Jurkat, Clone E6-1 (cell line): ENCODE results near the gene PEBP1. TPM values are rescaled to one million over a fixed set of nuclear protein-coding genes. Genes with fewer than 3 reads are reported as not detected.
A peak's percentile ranks its signal among the peaks of the same experiment; 100 is the strongest.

Experiments used
- DNase-seq: peaks from one replicate; pipeline ENCODE4 v3.0.0-alpha.2; 2011; ENCODE audit warnings: low read depth, low spot score
- H3K4me3 ChIP-seq: 2 replicates; pipeline ENCODE4 v1.5.1; 2011; ENCODE audit warnings: mild to moderate bottlenecking, low read length, control low read depth, moderate library complexity
- polyA plus RNA-seq: library from polyadenylated mRNA; unstranded; fragments of >200 nt; gene quantifications from one replicate; pipeline ENCODE4 v1.2.1, GENCODE V29; 2012; ENCODE audit warnings: missing spikeins; ENCODE audit not compliant: insufficient read length, insufficient read depth

The PEBP1 gene
- polyA plus RNA-seq = 194 TPM

DNA sequence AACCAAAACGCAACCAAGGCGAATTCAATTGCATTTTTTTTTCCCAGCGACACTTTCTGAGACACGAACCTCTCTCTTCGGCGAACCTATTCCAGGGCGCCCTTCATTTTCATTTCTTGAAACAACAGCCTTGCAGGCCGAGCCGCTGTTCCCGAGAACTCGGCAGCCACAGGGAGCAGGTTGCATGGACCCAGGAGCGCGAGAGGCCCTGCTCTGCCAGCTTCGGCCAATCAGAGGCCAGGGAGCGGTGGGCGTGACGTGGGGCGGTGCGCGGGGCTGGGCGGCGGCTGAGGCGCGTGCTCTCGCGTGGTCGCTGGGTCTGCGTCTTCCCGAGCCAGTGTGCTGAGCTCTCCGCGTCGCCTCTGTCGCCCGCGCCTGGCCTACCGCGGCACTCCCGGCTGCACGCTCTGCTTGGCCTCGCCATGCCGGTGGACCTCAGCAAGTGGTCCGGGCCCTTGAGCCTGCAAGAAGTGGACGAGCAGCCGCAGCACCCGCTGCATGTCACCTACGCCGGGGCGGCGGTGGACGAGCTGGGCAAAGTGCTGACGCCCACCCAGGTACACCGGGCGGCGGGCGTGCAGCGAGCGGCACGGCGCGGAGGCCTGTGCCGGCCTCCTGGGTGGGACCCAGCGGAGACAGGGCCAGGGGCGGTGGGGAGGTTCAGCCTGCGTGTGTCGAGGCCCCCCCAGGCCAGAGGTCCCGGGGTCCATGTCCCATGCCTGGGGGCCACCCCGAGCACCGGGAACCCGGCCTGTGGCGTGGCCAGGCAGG is at the start of gene PEBP1:
Gene PEBP1, plus strand, starts transcription at position 337 of the 771 bp plus-strand sequence. Its CDS starts 86 bp downstream, at position 423.
- H3K4me3 ChIP-seq = peak within 1 kb of the TSS; percentile 77
- peak; percentile 83 for DNase-seq

DNA sequence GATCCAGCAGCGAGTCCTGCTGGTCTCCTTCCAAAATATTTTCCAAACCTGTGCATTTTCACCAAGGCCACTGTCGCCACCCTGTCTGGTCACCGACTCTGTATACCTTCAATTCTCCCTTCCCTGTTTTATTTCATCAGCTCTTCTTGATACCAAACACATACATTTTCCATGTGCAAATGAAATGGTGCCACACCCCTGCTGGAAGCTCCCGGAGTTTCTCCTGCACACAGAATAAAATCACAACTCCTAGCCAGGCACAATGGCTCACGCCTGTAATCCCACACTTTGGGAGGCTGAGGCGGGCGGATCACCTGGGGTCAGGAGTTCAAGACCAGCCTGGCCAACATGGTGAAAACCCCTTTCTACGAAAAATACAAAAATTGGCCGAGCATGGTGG is 46.1 kb upstream of the PEBP1 start:
- DNase-seq = no peak
- H3K4me3 ChIP-seq = no peak overlapping the region

DNA sequence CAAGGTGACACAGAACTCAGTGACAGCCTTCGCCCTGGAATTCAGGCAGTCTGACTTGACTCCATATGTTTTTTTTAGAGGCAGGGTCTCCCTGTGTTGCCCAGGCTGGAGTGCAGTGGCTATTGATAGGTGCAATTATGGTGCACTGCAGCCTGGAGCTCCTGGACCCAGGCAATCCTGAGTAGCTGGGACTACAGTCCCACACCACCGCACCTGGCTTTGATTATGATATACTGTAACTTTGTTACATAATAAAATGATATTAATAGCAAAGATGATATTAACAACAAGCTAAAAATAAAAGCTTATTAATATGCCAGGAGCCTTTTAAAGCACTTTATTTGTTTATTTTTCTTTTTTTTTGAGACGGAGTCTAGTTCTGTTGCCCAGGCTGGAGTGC is 41.9 kb upstream of the PEBP1 start:
- no peak for DNase-seq
- H3K4me3 ChIP-seq = no peak overlapping the region

DNA sequence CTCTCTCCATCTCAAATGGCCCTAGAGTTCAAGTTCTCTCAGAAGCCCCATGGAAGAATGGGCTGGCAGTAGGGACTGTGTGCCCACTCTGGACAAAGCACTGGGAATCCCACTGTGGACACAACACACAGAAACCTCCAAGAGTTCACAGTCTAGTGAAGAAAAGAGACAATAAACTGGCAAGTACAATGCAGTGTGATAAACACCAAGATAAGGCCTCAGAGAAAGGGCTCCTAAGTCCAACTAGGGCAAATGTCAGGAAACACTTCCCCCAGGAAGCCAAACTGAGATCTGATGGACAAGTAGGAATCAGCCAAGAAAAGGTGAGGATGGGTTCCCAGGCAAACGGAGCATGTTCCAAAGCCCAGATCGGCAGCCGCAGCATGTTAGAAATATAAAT is 37.5 kb upstream of the PEBP1 start:
- DNase-seq = no peak
- H3K4me3 ChIP-seq = no peak overlapping the region

DNA sequence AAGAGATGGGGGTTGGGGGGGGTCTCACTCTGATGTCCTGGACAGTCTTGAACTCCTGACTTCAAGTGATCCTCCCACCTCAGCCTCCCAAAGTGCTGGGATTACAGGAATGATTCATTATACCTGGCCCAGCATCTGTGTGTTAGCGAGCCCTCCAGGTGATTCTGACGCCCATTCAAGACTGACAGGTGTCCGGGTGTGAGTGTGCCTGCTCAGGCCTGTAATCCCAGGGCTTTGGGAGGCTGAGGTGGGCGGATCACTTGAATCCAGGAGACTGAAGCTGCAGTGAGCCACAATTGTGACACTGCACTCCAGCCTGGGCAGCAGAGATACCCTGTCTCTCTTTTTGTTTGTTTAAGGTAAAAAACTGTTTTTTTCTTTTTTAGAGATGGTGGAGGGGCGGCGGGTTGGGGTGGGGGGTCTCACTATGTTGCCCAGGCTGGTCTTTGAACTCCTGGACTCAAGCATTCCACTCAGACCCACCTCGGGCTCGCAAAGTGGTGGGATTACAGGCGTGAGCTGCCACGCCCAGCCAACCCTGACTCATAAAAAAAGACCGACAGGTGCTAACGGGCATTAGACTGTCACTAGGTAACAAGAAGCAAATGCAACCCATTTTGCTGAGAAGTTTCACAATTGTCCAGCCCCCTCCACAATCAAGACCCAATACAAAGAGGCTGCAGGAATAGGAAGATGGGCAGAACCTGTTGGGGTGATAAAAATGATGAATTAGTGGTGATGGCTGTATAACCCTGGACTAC is 36.8 kb upstream of the PEBP1 start:
- H3K4me3 ChIP-seq = no peak overlapping the region
- no peak for DNase-seq

DNA sequence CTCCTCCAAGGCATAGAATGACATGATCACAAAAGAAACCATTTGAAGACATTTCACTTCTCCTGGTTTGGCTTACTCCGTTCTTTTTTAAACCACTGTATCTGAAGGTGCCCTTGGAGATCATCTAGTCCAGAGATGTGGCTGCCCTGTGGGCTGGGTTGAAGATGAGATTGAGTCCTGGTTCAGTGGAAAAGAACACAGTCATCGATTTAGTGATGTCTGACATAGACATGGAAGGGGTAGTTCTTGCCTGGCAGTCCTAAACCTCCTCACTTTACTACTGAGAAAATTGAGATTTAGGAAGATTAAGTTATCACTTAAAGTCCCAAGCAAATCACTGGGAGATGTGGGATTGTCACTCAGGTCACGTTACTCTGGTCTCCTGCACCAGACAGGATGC is 34.9 kb upstream of the PEBP1 start:
- H3K4me3 ChIP-seq = no peak overlapping the region
- DNase-seq = no peak

DNA sequence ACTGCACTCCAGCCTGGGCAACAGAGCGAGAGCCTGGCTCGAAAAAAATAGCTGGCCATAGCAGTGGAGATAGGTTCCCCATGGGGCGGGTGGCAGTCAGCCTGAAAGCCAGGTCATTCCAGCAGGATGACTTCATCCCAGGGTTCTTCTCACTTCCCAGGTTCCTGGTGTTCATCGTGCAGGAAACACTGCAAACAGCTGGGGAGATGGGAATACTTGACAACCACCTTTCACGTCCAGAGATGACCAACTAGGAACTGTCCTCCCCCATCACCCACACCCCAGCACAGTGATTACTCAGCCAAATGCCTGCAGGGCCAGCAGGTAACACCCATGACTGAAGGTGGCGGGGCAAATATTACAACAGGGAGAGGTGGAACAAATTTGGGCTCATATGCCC is 33.9 kb upstream of the PEBP1 start:
- no peak for DNase-seq
- no peak overlapping the region for H3K4me3 ChIP-seq

DNA sequence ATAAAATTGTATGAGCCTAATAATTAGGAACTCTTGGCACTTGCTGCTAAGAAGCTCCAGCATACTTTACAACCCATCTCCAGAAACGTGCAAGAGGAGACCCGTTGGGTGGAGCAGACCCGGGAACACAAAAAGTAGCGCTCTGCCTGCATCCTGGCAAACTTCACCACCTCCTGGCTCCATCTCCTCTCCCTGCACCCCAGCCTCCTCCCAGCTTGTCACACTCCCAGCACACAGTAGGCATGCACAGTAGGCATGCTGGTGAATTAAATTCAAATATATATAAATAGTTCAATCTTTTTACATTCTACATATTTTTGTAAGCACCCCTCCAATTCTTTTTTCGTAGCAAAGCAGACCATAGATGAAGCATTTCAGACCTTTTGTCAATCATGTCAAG is 33.3 kb upstream of the PEBP1 start:
- peak overlapping the region; percentile 70 for H3K4me3 ChIP-seq
- DNase-seq = no peak

DNA sequence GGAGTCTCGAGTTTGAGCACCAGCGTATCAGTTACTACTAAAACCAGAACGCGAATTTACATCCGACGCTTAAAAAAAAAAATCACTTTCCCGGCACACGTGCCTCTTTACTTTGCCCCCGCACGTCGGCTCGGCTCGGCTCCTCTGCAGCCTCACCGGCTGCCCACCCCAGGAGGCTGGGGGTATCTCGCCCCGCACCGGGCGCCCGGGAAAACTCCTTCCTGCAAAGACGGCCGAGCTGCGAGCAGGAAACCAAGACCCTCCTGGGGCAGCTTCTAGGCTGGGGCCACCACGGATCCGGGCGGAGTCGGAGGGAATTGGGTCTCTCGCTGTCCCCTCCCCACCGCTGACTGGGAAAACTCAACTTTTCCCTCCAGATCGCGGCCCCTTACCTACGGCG is 32.7 kb upstream of the PEBP1 start:
- DNase-seq = peak; percentile 28

DNA sequence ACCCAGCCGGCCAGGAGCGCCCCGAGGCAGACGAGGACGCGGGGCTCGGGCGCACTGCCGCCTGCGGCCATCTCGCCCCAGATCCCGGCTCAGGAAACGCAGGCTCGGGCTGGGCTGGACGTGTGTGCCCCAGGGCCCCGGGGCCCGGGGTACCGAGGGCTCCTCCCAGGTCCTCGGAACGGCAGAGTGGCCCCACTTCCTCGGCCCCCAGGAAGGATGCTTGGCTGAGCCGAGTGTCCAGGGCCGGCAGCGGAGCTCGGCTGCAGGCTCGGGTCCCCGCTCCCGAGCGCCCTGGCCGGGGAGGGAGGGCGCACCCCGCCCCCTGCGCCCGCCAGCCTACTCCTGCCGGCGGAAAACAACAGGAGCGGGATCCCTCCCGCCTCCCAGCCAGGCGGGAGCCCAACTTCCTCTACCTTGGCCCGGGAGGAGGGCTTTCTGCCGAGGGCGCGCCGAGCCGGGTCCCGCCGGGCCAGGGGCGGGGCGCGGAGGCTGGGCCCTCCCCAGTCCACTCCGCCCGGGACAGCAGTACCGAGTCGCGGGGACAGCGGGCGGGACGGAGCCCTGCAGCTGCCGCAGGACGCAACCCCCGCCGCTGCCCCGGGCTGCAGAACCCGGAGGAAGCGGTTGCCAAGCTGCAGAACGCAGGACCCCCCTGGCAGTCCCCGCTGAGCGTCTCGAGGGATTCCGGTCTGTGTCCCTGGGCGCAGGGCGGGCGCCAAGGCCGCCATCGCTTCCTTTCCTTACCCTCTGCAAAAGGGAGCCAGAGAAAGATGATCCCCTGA is 32.1 kb upstream of the PEBP1 start, which contains the start of gene VSIG10:
Gene VSIG10, minus strand, starts transcription at position 411 of the 782 bp plus-strand sequence. Its CDS starts 340 bp downstream, at position 71.
- peak within 1 kb of the TSS; percentile 70 for H3K4me3 ChIP-seq
- peak; percentile 29 for DNase-seq

More for the DNA sequence above, 32.7 kb upstream of the PEBP1 start:
- H3K4me3 ChIP-seq = peak overlapping the region; percentile 70

DNA sequence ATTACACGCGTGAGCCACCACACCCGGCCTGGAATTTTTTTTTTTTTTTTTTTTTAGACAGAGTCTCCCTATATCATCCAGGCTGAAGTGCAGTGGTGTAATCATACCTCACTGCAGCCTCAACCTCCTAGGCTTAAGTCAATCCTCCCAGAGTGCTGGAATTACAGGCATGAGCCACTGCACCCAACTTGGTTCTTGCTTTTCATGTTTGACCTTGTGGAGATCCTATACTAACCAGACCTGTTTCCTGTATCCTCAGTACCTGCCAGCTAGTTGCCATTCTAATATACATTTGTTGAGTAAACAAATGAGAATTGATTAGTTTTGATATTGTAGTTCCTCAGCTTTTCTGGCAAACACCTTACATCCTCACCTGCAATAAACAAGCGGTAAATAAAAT is 28.9 kb upstream of the PEBP1 start:
- no peak for DNase-seq
- no peak overlapping the region for H3K4me3 ChIP-seq

DNA sequence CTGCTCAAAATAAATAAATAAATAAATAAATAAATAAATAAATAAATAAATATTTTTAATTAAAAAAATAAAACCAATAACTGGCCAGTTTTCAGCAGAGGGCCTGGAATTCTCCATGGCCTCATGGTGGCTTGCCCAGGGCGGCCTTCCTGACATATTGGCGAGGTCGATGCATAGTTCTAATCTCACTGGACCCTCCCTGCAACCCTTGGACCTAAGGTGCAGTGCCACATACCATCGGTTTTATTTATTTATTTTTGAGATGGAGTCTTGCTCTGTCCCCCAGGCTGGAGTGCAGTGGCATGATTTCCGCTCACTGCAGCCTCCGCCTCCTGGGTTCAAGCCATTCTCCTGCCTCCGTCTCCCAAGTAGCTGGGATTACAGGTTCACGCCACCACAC is 28.2 kb upstream of the PEBP1 start:
- H3K4me3 ChIP-seq = no peak overlapping the region
- no peak for DNase-seq

DNA sequence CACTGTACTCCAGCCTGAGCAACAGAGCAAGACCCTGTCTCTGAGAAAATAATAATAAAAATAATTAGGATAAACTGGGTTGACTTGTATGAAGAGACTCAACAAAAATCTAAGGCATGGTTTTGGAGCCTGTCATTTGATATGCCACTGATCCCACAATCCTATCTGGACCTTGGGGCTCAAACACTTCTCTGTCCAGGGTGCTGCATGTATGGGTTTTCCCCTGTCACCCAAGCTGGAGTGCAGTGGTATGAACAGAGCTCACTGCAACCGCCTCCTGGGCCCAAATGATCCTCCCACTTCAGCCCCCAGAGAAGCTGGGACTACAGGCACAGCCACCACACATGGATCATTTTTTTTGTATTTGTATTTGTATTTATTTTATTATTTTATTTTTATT is 26.8 kb upstream of the PEBP1 start:
- H3K4me3 ChIP-seq = no peak overlapping the region
- no peak for DNase-seq

DNA sequence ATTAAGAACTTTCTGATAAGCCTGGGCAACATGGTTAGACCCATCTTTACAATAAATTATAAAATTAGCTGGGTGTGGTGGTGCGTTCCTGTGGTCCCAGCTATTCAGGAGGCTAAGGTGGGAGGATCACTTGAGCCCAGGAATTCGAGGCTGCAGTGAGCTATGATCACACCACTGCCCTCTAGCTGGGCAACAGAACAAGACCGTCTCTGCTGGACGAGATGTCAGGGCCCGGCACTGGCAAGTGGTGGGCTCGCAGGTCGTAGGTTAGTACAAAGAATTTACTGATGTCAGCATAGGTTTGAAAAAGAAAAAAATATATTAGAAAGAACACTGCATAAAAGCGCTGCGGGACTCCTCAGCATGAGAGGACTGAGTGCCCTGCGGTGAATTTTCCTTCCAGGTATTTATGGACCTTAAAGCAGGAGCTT is 16.5 kb upstream of the PEBP1 start:
- no peak overlapping the region for H3K4me3 ChIP-seq

DNA sequence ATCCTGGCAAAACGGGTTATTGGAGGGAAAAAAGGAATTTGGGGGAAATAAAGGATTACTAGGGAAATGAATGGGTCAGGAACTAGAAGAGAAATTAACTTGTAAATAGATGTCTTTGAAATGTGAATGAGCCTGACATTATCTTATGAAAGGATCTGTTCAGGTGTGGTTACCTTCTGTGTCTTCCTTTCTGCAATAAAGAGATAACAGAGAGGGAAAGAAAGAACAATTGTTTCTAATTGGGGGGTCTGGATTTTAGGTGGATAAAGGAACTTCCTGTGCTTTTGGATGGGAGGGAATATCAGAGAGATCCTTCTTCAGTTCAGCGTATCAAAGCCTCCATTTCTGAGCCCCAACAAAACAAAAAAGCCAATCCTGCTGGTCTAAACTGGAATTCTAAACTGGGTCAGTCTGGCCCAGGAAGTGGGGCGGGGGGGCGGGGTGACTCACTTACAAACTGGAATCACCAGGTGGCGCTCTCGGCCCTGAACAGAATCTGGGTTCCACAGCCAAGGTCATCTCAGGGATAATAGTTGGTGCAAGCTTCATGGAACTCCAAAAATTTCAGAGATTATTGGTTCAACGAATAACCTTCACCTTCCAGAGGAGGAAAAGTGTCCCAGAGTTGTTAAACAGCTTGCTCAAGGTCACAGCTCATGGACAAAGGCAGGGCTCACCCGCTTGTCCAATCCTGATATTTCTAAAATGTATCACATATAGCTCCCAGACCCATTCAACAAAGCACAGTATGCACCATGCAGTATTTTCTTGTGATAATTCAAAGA is 15.2 kb upstream of the PEBP1 start:
- DNase-seq = no peak
- H3K4me3 ChIP-seq = no peak overlapping the region

More for the DNA sequence above, 16.5 kb upstream of the PEBP1 start:
- no peak for DNase-seq

DNA sequence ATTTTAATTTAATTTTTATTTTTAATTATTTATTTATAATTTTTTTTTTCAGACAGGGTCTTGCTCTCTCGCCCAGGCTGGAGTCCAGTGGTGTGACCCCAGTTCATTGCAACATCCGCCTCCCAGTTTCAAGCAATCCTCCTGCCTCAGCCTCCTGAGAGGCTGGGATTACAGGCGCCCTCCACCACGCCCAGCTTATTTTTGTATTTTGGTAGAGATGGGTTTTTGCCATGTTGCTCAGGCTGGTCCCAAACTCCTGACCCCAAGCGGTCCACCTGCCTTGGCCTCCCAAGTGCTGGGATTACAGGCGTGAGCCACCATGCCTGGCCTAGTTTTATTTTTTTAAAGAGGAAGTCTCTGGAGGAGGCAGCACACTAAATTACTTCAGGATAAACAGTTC is 13.7 kb upstream of the PEBP1 start:
- no peak overlapping the region for H3K4me3 ChIP-seq
- DNase-seq = no peak

DNA sequence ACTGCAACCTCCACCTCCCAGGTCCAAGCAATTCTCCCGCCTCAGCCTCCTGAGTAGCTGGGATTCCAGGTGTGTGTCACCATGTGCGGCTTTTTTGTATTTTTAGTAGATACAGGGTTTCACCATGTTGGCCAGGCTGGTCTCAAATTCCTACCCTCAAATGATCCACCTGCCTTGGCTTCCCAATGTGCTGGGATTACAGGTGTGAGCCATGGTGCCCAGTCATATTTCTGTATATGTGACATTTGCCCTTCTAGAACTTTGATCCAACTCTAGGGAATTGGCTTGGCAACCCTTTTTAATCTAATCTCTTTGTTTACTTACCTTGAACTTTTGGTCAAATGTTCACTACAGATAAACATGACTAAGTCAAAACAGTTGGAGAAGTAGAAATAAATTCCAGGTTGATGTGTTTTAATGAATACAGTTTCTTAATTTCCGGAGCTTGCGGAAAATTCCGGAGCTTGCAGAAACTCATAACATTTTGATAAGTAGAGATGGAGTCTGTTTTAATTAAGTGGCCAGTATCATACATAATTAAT is 11.5 kb upstream of the PEBP1 start:
- H3K4me3 ChIP-seq = no peak overlapping the region
- no peak for DNase-seq

DNA sequence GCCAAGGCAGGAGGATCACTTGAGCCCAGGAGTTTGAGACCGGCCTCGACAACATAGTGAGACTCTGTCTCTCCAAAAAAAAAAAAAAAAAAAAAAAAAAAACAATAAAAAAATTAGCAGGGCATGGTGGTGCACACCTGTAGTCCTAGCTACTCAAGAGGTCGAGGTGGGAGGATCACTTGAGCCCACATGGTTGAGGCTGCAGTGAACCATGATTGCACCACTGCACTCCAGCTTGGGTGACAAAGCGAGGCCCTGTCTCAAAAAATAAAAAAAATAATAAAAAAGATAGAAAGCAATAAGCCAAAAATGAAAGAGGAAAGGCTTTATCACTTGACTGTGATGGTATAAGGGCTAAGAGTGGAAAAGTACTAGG is 10.2 kb upstream of the PEBP1 start:
- no peak for DNase-seq
- H3K4me3 ChIP-seq = no peak overlapping the region
